GM19240 (cell line): ENCODE results near the gene RASA3.
A peak's percentile ranks its signal among the peaks of the same experiment; 100 is the strongest.

Experiments used
- DNase-seq: peaks from one replicate; pipeline ENCODE4 v3.0.0; 2011; ENCODE audit warnings: low spot score; ENCODE audit not compliant: insufficient read length

RASA3 gene

DNA sequence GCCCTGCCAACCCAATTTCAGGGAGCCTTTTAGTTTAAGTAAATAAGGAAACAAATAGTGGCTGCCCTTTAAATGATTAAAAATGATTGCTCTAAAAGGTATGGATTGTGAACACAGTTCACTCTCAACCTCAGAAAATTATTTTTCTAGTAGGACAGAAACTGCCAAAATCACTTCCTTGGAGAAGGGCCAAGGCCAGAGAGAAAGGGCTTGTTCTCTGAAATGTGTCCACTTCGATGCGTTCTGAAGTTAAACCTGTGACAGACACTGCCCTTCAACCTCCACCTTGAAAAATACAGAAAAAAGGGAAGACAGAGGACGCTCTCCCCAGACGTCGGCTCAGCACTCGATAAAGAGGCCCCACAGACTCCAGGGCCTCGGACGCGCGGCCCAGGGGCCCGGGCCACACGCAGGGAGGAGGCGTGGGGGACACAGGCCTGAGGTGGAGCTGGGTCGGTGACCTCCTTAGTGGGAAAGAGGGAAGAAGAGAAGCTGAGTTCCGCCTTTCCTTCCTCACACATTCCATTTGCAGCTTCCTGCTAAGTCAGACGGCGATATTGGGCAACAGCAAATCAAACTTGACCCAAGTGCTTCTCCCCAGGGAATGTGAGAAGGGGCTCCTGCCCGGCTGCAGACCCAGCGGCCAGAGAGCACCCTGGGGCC, 63.6 kb downstream of the RASA3 start:
- no peak for DNase-seq

DNA sequence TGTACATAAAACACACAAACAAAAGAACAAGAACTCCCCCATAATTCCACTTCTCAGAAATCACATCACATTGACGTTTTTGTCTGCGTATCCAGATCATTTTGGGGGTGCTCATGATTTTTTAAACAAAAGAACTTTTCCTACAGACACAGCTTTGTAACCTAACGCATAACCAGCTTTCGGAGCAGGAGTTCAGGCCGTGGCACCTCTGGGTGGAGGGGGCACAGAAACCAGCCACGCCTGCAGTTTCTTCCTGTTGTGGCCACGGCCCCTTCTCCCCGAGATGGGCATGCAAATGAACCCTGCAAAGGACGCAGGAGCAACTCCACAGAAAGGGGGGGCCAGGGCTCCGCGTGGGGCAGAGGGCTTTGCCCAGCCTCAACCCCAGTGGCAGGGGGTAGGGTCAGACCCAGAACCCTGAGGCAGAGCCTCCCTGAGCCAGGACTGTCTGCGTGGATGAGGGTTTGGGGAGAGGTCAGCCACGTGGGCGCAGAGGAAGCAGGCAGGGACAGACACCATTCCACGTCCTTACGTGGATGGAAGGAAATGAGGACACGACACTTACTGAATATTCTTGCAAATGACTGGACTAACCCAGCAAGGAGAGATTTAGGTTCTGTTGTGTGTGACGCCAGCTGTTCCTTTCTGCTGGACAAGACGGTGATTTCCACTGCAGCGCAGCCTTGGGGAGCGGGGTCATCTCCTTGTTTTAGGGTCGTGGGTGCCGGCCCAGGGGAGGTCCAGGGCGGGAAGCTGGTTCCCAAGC, 64.4 kb downstream of the RASA3 start:
- peak; percentile 39 for DNase-seq

DNA sequence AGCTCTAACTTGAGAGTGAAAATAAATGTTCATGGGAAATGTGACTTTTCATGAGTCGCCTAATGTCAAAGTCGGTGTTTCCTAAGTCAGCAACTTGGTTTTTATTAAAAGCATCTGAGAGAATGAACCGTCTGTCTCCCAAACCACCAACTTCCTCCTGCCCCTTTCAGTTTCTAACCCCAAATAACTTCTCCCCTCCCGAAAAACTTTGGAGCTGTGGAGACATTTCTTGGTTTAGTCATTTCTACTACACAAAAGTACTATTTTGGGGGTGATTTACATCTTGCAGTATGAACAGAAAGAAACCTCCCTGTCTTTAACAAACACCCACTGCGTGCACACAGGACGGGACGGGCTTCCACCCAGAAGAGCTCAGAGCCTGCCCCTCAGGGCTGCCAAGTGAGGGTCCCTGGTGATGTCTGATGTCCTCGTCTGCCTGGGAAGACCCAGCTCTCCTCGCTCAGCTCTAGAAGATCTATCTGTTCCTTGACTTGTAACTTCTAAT, 65.0 kb downstream of the RASA3 start:
- peak; percentile 65 for DNase-seq

DNA sequence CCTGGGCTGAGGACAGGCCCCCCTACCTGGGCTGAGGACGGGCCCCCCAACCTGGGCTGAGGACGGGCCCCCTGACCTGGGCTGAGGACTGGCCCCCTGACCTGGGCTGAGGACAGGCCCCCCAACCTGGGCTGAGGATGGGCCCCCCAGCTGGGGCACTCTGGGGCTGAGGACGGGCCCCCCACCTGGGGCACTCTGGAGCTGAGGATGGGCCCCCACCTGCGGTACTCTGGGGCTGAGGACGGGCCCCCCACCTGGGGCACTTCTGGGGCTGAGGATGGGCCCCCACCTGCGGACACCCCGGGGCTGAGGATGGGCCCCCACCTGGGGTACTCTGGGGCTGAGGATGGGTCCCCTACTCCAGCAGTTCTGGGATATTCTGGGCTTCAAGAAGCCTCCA, 65.5 kb downstream of the RASA3 start:
- DNase-seq = no peak

DNA sequence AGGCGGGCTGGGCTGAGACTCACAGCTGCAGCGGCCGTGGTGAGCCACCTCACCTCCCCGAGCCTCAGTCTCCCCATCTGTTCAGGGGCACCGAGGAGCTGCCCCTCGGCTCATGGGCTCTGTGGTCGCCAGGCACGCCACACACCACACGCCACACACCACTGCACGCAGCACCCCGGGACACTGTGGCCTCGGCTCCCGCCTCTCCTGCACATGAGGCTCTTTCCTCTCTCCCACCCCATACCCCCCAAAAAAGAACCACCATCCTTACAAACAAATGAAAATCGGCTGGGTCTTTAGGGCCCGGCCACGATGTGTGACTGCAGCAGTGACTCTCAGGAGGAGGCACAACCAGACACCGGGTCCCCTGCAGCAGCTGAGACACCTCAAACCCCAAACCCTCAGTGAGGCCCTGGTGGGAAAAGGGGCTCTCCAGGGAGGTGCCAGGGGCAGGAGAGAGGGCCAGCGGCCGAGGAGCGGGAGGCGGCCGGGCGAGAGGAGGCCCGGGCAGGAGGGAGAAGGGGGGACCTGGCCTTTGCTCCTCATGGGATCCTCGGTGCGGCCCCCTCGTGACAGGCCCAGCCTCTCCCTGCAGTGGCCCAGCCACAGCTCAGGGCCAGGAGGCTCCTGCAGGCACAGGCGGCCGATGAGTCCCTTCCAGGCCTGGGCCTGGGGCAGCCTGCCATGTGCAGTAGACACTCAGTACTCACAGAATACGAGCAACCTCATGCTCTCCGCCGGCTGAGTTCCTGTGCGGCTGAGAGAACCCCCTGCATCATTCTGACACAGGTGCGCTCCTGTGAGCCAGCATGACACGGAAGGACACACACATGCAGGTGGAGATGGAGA, 66.3 kb downstream of the RASA3 start:
- DNase-seq = no peak

DNA sequence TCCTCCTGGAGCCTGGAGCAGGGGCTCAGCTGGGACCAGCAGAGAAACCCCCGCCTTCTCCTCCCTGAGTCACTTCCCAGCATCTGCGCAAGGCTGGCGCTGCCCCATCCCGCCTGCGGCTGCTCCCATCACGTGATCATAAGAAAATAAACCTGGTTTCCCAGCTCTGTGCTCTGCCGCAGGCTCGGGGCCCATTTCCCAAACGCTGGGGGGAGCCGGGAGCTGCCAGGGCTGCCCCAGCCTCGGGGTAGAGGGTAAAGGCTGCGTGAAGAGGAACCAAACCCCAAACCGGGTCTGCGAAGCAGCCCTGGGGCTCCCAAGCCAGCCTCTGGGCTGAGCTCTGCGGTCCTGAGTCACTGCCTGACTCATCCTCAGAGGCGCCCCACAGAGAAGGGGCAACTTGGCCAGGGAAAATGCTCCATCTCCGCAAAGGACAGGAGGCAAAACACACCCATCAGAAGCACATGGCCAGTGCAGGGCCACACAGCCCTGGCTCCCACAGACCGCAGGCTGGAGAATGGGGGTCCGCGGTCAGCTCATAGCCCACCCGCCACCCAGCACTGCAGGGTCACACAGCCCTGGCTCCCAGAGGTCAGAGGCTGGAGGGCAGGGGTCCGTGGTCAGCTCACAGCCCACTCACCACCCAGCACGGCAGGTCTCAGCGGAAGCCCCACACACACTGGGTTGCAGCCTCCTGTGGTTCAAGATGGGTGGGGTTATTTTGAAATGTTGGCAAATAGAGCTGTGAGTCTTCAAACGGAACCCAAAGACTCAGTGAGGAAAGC, 67.1 kb downstream of the RASA3 start:
- peak; percentile 41 for DNase-seq

DNA sequence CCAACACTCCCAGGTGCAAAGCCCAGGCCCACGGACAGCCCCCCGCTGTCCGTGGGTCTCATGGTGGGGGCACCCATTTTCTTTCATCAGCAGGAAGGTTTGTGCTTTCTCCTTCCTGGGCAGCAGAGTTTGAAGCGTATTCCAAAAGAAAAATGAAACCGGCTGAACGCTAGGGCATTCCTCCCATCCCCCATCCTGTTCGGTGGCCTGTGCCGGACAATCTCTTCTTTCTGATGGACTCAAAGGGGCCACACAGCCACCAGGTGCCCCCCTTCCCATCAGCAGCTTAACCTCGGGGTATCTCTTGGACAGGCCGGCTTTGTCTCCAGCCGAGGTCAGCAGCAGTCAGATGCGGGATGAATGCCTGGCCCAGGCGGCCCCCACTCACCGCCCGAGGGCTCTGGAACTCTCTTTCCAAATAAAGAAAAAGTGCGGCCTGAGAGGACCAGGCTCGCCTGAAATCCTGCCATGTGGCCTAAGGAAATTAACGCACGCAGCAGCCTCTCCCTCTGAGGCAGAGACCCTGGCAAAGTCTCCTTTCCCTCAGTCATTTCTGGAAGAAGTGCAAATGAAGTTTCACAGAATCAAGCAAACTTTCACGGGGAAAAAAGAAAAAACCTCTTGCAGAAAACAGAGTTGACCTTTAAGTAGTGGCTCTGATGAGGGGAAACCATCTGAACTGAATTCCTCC, 67.8 kb downstream of the RASA3 start:
- no peak for DNase-seq

GRCh38 chr13:114063545-114064449, 68.6 kb downstream of the RASA3 start:
- DNase-seq = no peak

- DNase-seq = no peak
Measured at GRCh38 chr13:114062754-114063153, 69.7 kb downstream of the RASA3 start.

- DNase-seq = no peak
Measured at GRCh38 chr13:114062341-114062740, 70.1 kb downstream of the RASA3 start.

- DNase-seq = no peak
Measured at GRCh38 chr13:114061744-114062143, 70.7 kb downstream of the RASA3 start.

- DNase-seq = no peak
Measured at GRCh38 chr13:114061047-114061446, 71.4 kb downstream of the RASA3 start.

DNA sequence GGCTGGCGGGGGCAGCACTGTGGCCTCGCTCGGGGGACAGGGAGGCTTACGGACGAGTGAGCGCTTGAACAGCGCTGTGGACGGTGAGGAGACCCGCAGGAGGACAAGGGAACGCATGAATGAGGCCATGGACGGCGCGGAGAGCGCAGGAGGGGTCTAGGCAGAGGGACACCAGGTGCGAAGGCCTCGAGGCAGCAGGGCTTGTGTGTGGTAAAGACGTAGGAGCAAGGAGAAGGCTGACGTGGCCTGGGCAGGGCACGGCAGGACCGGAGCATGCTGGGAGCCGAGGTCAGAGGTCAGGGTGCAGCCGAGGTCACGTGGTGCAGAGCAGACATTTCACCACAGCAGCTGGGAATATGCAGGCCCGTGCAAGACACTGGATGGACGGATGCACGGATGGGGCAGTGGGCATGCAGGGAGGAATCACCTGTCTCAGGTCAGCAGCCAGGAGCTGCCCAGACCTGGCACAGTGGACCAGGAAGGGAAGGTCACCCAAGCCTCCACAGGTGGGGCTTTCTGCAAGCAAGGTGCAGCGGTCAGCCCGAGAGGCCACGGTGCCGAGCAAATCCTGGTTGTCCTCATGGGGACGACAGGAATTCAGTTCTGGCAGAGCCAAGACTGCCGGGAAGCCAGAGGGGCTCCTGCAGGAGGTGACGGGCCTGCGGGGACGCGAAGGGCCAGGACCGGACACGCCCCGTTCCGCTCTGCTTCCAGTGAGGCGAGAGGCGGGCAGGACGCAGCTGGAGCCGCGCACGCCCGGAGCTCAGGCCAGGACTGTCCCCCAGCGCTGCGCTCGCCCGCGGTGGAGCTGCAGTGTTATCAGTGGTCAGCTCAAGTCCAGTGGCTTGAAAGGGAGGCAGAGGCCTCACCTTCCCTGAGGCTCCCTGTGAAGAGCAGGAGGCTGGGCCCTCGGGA, 72.2 kb downstream of the RASA3 start:
- DNase-seq = no peak

DNA sequence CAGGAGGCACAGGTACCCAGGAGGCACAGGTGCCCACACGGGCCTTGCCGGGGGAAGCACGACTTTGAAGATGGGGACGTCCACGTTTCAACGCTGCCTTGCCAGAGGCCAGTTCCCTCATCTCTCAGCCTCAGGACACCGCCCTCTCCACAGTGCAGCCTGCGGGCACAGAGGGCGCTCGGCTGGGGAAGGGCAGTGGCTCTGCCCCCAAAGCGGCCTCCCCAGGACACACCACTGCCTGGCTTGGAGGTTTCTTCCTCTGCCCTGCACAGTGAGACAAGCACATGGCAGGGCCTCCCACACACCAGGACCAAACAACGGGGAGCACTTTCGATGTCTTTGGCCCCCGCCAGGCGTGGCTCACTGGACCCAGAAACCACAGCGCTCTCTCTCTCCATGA, 73.0 kb downstream of the RASA3 start:
- no peak for DNase-seq

GRCh38 chr13:114058051-114058867, 74.2 kb downstream of the RASA3 start:
- DNase-seq = no peak

DNA sequence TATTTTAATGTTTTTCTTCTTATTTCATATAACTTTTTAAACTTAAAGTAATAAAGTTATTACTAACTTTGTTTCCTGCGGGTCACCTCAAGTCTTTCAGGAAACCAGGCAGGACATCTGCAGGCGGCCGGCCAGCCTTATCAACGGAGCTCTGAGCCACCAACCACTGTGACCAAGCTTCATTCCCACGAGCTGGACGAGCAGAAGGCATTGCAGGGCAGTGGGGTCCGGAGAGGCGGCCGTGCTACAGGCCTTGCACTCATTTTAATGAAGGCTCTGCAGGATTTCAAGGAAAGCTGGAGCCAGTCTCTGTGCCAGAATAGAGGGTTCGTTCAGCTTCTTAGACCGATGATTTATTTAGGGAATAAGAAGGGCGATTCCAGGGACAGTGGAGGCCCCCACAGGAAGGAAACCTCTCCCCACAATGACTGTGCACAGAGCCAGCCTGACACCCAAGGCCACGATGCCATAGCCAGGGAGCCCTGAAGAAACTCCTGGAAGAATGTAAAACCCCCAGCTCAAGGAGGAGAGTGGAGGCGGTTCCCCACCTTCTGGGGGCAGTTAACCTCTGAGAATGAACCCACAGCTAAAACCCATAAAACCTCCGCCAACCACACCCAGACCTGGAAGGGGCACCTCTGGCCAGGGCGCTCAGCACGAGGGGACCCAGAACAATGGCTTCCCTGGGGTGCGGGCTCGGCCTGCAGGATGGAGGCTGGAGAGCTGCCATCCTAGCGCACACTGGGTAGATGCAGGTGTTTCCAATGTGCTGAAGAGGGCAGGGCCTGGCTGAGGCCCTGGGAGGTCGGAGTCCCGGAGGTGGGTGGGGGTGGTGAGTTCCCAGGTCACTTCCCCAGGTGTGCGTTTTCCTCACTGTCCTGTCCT, 75.0 kb downstream of the RASA3 start:
- DNase-seq = no peak
